ENCODE measurements around the gene FAM227A. TPM values are rescaled to one million over a fixed set of nuclear protein-coding genes. Genes with fewer than 3 reads are reported as not detected.

FAM227A gene
- total and polyA plus RNA-seq, 2 of the 8 experiments (the other 6 are each of a cell fraction or from before 2014, with no cell fraction given), result 2.1 to 3.9 TPM

DNA sequence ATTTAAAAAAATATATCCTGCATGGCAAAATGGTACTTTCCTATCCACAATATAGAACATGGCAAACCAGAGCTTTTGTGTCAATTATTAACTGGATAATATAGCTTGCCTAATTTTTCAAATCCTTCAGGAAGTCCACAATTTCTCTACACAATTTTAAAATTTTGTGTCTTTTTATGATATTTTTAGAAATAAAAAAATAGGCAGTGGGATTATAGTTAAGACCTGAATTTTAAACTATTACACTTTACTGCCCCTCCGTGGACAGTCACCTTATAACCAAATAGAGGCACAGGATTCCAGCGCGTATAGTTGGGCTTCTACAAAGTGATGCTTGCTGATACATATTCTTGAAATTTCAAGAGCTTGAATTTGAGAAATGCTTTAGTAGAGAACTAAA, 84.1 kb downstream of the FAM227A start:
- no peak overlapping the region for H3K4ac ChIP-seq (replicated peaks; ENCODE audit: insufficient read length, low read depth, low read length)
- 17% methylated on average over 3 of the region's 3 CpGs; no CpG with 5 or more reads in 1 of the 2 experiments for WGBS, 2 experiments (ENCODE audit: extremely low coverage in 1 of 2, insufficient coverage in 1 of 2, insufficient read length in 1 of 2, insufficient replicate concordance in 2 of 2, low coverage in 1 of 2, low lambda C conversion rate in 2 of 2, missing lambda C conversion rate in 1 of 2)
- no peaks in the 10 kb centered on the region for H3K79me2 ChIP-seq (ENCODE audit: control insufficient read depth in 1 of 2, insufficient read depth in 2 of 2, low read length in 2 of 2)
- no peak overlapping the region for H3K27ac ChIP-seq (ENCODE audit: low read depth, low read length)
- no peaks in the 10 kb centered on the region for H3K9me3 ChIP-seq (ENCODE audit: insufficient read depth in 2 of 2, low read depth in 1 of 2, low read length in 1 of 2)
- H4K20me1 ChIP-seq (replicated peaks in 1 of 2; ENCODE audit: control insufficient read depth in 1 of 2, insufficient read depth in 2 of 2, low read length in 2 of 2), result no peaks in the 10 kb centered on the region
- H4K5ac ChIP-seq (ENCODE audit: insufficient read length, low read depth, low read length), result no peak overlapping the region
- H4K8ac ChIP-seq (ENCODE audit: extremely low read depth, insufficient read depth, low read length), result no peak overlapping the region
- H2BK20ac ChIP-seq (ENCODE audit: low read length), result no peak overlapping the region
- no peak overlapping the region for H3K4me2 ChIP-seq (ENCODE audit: insufficient read depth in 1 of 2, low read depth in 2 of 2, low read length in 2 of 2)
- POLR2A ChIA-PET (ENCODE audit: partially characterized antibody), result interaction anchor here (0.7 to 2.3 kb wide), 7 partner anchors 12 to 161 kb away, joined by 3 to 13 read pairs (median 5); no protein-coding TSS in a partner anchor
- H3K4me1 ChIP-seq (replicated peaks in 1 of 4; ENCODE audit: control insufficient read depth in 3 of 4, insufficient read depth in 4 of 4, low read length in 3 of 4), result peaks cover 4 to 9% (median 7%) of the 10 kb centered on the region in 4 experiments; a peak in 5 of 7 replicates
- H3K18ac ChIP-seq (ENCODE audit: extremely low read depth, low read length), result no peak overlapping the region
- no peak overlapping the region for H2BK120ac ChIP-seq (replicated peaks; ENCODE audit: low read depth, low read length)
- no peaks in the 10 kb centered on the region for H3K36me3 ChIP-seq (ENCODE audit: control insufficient read depth in 2 of 4, insufficient read depth in 4 of 4, low read length in 3 of 4)
- no peaks in the 10 kb centered on the region for H3K27me3 ChIP-seq (replicated peaks in 1 of 4; ENCODE audit: control insufficient read depth in 3 of 4, extremely low read depth in 1 of 4, insufficient read depth in 3 of 4, low read length in 3 of 4)
- no peaks in the 10 kb centered on the region for H3K79me1 ChIP-seq (ENCODE audit: low read depth, low read length)
- H3K9ac ChIP-seq (replicated peaks in 1 of 4; ENCODE audit: extremely low read depth in 1 of 4, low read depth in 3 of 4, low read length in 3 of 4), result no peak overlapping the region
- H2BK12ac ChIP-seq (ENCODE audit: low read depth, low read length), result no peak overlapping the region
- DNase-seq (ENCODE audit: low read depth in 1 of 2, low spot score in 2 of 2) (peak in 1 of 2 experiments; percentile 41), FAIRE-seq (peak; percentile 52)
- no peak overlapping the region for H2AFZ ChIP-seq (ENCODE audit: low read length)
- no peak overlapping the region for H2BK5ac ChIP-seq (ENCODE audit: low read depth, low read length)
- CTCF ChIA-PET (ENCODE audit: partially characterized antibody), result interaction anchor here (0.6 to 3.3 kb wide), 28 partner anchors 9 to 475 kb away, joined by 3 to 9 read pairs (median 3); partner anchors contain the start of gene TOMM22
- H2BK15ac ChIP-seq (ENCODE audit: low read length), result no peak overlapping the region
- H4K91ac ChIP-seq (replicated peaks; ENCODE audit: insufficient read length, low read length), result no peak overlapping the region
- no peak overlapping the region for H2AK5ac ChIP-seq (ENCODE audit: low read depth, low read length)
- no peak overlapping the region for H3K23ac ChIP-seq (ENCODE audit: insufficient read length)
- no peak overlapping the region for H3K14ac ChIP-seq (ENCODE audit: insufficient read length)
- H3K56ac ChIP-seq (replicated peaks; ENCODE audit: insufficient read length, low read depth, low read length), result no peak overlapping the region
- peaks cover 15% of the 10 kb centered on the region; the same call in 1 of the 2 replicates for H3K23me2 ChIP-seq (ENCODE audit: low read depth, low read length)
- no peak overlapping the region for H3K4me3 ChIP-seq (ENCODE audit: extremely low read depth in 1 of 4, insufficient read depth in 2 of 4, low read depth in 3 of 4, low read length in 4 of 4)
- TF ChIP-seq TEAD4 (IDR thresholded peaks at IDR 0.05; ENCODE audit: low read depth, low read length), result peak; percentile 10; the same call in 1 of the 2 replicates
